ENCODE data around the gene RASGEF1C. TPM values are rescaled to one million over a fixed set of nuclear protein-coding genes. Genes with fewer than 3 reads are reported as not detected.
"Not testable (repeated sequence)": the region's sequence is repeated elsewhere in the genome, so short reads cannot be mapped to it uniquely, and the experiment has no call there.

Gene RASGEF1C
- total RNA-seq, 2 experiments from 2014 or later: not detected

- H3K36me3 ChIP-seq (ENCODE audit: insufficient read depth, low read length): no peaks in the 10 kb centered on the region
- H3K27me3 Mint-ChIP-seq: peaks cover 47% of the 10 kb centered on the region
- ATAC-seq (ENCODE audit: poor library complexity) (no peak), DNase-seq (no peak)
- POLR2A ChIA-PET: no interaction called here
- peaks cover 26 to 39% of the 10 kb centered on the region in 2 experiments for H3K27me3 ChIP-seq (ENCODE audit: control insufficient read depth in 1 of 2, insufficient read depth in 2 of 2, low read length in 2 of 2)
- H3K36me3 Mint-ChIP-seq (ENCODE audit: low read depth): peaks cover 5% of the 10 kb centered on the region
- H3K4me1 Mint-ChIP-seq (ENCODE audit: low read depth): peaks cover 12% of the 10 kb centered on the region
- H3K4me3 ChIP-seq (ENCODE audit: low read length): no peak overlapping the region
- peaks cover 2 to 51% of the 10 kb centered on the region in 2 experiments for H3K9me3 ChIP-seq (ENCODE audit: control insufficient read depth in 1 of 2, insufficient read depth in 1 of 2, low read length in 2 of 2)
- no peak for TF ChIP-seq CTCF (IDR thresholded peaks at IDR 0.05)
- peaks cover 6% of the 10 kb centered on the region for H3K4me1 ChIP-seq (ENCODE audit: insufficient read depth, low read length)
- H3K27ac Mint-ChIP-seq: no peak overlapping the region
- no peak overlapping the region for H3K27ac ChIP-seq (ENCODE audit: low read depth in 1 of 2, low read length in 2 of 2)
- CTCF ChIA-PET: no interaction called here
- H3K4me3 Mint-ChIP-seq: no peak overlapping the region
- intact Hi-C loops (cut with DNase I, micrococcal nuclease): no loop called here
- H3K9me3 Mint-ChIP-seq: no peaks in the 10 kb centered on the region
These were observed 2.1 kb upstream of the RASGEF1C start for GRCh38 chr5:180210961-180211760.

GRCh38 chr5:180210077-180210476 is 1.1 kb upstream of the RASGEF1C start:
- H3K27ac Mint-ChIP-seq; intact Hi-C loops (cut with DNase I, micrococcal nuclease); POLR2A ChIA-PET; H3K4me1 ChIP-seq (ENCODE audit: insufficient read depth, low read length); H3K9me3 Mint-ChIP-seq; DNase-seq; CTCF ChIA-PET; H3K36me3 ChIP-seq (ENCODE audit: insufficient read depth, low read length); H3K4me3 Mint-ChIP-seq; ATAC-seq (ENCODE audit: poor library complexity); H3K27ac ChIP-seq (ENCODE audit: low read depth in 1 of 2, low read length in 2 of 2); H3K4me3 ChIP-seq (ENCODE audit: low read length); H3K36me3 Mint-ChIP-seq (ENCODE audit: low read depth): not testable (repeated sequence)
- Mint-ChIP-seq H3K27me3 (peaks cover 51% of the 10 kb centered on the region), H3K4me1 (ENCODE audit: low read depth) (peaks cover 12% of the 10 kb centered on the region)
- Histone ChIP-seq H3K9me3 (ENCODE audit: control insufficient read depth in 1 of 2, insufficient read depth in 1 of 2, low read length in 2 of 2) (peaks cover 0 to 40% of the 10 kb centered on the region in 2 experiments), H3K27me3 (ENCODE audit: control insufficient read depth in 1 of 2, insufficient read depth in 2 of 2, low read length in 2 of 2) (peaks cover 26 to 39% of the 10 kb centered on the region in 2 experiments)

GRCh38 chr5:180208435-180209081 is 453 bp downstream of the RASGEF1C start:
- ChIA-PET CTCF (interaction anchor here (0.8 to 1.5 kb wide), 2 partner anchors 107 to 120 kb away, joined by 3 to 5 read pairs; no protein-coding TSS in a partner anchor), POLR2A (interaction anchor here (0.9 kb wide), 1 partner anchor 586 kb away, joined by 3 read pairs; no protein-coding TSS in a partner anchor)
- Mint-ChIP-seq H3K9me3 (no peaks in the 10 kb centered on the region), H3K36me3 (ENCODE audit: low read depth) (no peaks in the 10 kb centered on the region), H3K27me3 (peaks cover 62% of the 10 kb centered on the region), H3K27ac (no peak overlapping the region), H3K4me3 (peak overlapping the region; percentile 71), H3K4me1 (ENCODE audit: low read depth) (peaks cover 12% of the 10 kb centered on the region)
- DNase-seq (peak in 3 of 14 experiments; percentile 4 to 28 (median 27)), ATAC-seq (ENCODE audit: poor library complexity) (peak; percentile 56)
- Histone ChIP-seq H3K27me3 (ENCODE audit: control insufficient read depth in 1 of 2, insufficient read depth in 2 of 2, low read length in 2 of 2) (peaks cover 26 to 39% of the 10 kb centered on the region in 2 experiments), H3K36me3 (ENCODE audit: insufficient read depth, low read length) (no peaks in the 10 kb centered on the region), H3K9me3 (ENCODE audit: control insufficient read depth in 1 of 2, insufficient read depth in 1 of 2, low read length in 2 of 2) (peaks cover 0 to 28% of the 10 kb centered on the region in 2 experiments), H3K4me3 (ENCODE audit: low read length) (no peak overlapping the region), H3K4me1 (ENCODE audit: insufficient read depth, low read length) (peaks cover 6% of the 10 kb centered on the region), H3K27ac (ENCODE audit: low read depth in 1 of 2, low read length in 2 of 2) (no peak overlapping the region)
- TF ChIP-seq CTCF (IDR thresholded peaks at IDR 0.05): no peak
- intact Hi-C loops (cut with DNase I, micrococcal nuclease): loop anchor here (10.0 kb wide), 1 partner anchor 116 kb away; no protein-coding TSS in a partner anchor
